Central memory CD8-positive, alpha-beta T cell (primary cell): ENCODE results near the gene NDUFAF5.
"Not testable (repeated sequence)": the region's sequence is repeated elsewhere in the genome, so short reads cannot be mapped to it uniquely, and the experiment has no call there.

Experiments
- ATAC-seq: fragments of 150-1000 bp; cut with Tn5 transposase; replicated peaks from 2 replicates; pipeline ENCODE4 v1.10.0; 2022; ENCODE audit warnings: mild to moderate bottlenecking, moderate FRiP score, moderate number of reproducible peaks; ENCODE audit not compliant: poor library complexity, severe bottlenecking; ENCODE audit errors: extremely low read depth
- DNase-seq, 2 donors: peaks; one replicate each; pipeline ENCODE4 v3.0.0; 2021; ENCODE audit warnings: low spot score in 2 of 2
- H3K27ac Mint-ChIP-seq: one replicate; pipeline ENCODE4 v1.8.0; 2022; ENCODE audit warnings: low read depth, mild to moderate bottlenecking, moderate library complexity, mixed read lengths
- H3K27me3 Mint-ChIP-seq: one replicate; pipeline ENCODE4 v1.8.0; 2022; ENCODE audit warnings: mixed read lengths
- H3K36me3 Mint-ChIP-seq: one replicate; pipeline ENCODE4 v1.8.0; 2022; ENCODE audit warnings: mild to moderate bottlenecking, moderate library complexity, mixed read lengths; ENCODE audit not compliant: insufficient read depth
- H3K4me1 Mint-ChIP-seq: one replicate; pipeline ENCODE4 v1.8.0; 2022; ENCODE audit warnings: mixed read lengths
- H3K4me3 Mint-ChIP-seq: one replicate; pipeline ENCODE4 v1.8.0; 2022; ENCODE audit warnings: mild to moderate bottlenecking, moderate library complexity, mixed read lengths
- H3K9me3 Mint-ChIP-seq: one replicate; pipeline ENCODE4 v1.8.0; 2022; ENCODE audit warnings: mixed read lengths

Gene NDUFAF5

GRCh38 chr20:13784893-13785715 is at the start of gene NDUFAF5, which contains the start of gene ESF1:
NDUFAF5 (plus strand) TSS chr20:13785028; CDS start chr20:13785069, 41 bp downstream.
ESF1 (minus strand) TSS chr20:13784919; CDS start chr20:13783140, 1,779 bp downstream.
- Mint-ChIP-seq H3K36me3 (peaks cover 41% of the 10 kb centered on the region), H3K4me1 (peaks cover 51% of the 10 kb centered on the region)
- ATAC-seq = peak; percentile 93

GRCh38 chr20:13735826-13736225 is 49.0 kb upstream of the NDUFAF5 start:
- no peaks in the 10 kb centered on the region for H3K4me1 Mint-ChIP-seq
- peaks cover 2% of the 10 kb centered on the region for H3K9me3 Mint-ChIP-seq
- H3K27ac Mint-ChIP-seq = no peak overlapping the region
- peaks cover 14% of the 10 kb centered on the region for H3K36me3 Mint-ChIP-seq
- H3K27me3 Mint-ChIP-seq = no peaks in the 10 kb centered on the region
- DNase-seq (no peak), ATAC-seq (no peak)
- no peak overlapping the region for H3K4me3 Mint-ChIP-seq

More at GRCh38 chr20:13784893-13785715, at the start of gene NDUFAF5, which contains the start of gene ESF1:
- Mint-ChIP-seq H3K27me3 (no peaks in the 10 kb centered on the region), H3K4me3 (peak within 1 kb of the TSS; percentile 87), H3K9me3 (no peaks in the 10 kb centered on the region), H3K27ac (peak within 1 kb of the TSS; percentile 91)
- peak; percentile 76 to 86 for DNase-seq

- Mint-ChIP-seq H3K9me3 (peaks cover 6% of the 10 kb centered on the region), H3K27ac (no peak overlapping the region), H3K4me3 (no peak overlapping the region), H3K27me3 (no peaks in the 10 kb centered on the region), H3K36me3 (peaks cover 12% of the 10 kb centered on the region), H3K4me1 (no peaks in the 10 kb centered on the region)
- ATAC-seq (no peak), DNase-seq (no peak)
Observed at GRCh38 chr20:13736436-13737191, 48.2 kb upstream of the NDUFAF5 start.

GRCh38 chr20:13738187-13738586 is 46.6 kb upstream of the NDUFAF5 start:
- not testable (repeated sequence) for H3K4me3 Mint-ChIP-seq, H3K27ac Mint-ChIP-seq, H3K4me1 Mint-ChIP-seq, DNase-seq, H3K27me3 Mint-ChIP-seq, ATAC-seq, H3K9me3 Mint-ChIP-seq
- H3K36me3 Mint-ChIP-seq = peaks cover 11% of the 10 kb centered on the region

GRCh38 chr20:13739731-13740649 is 44.8 kb upstream of the NDUFAF5 start:
- Mint-ChIP-seq H3K36me3 (peaks cover 10% of the 10 kb centered on the region), H3K9me3 (peaks cover 6% of the 10 kb centered on the region), H3K27me3 (no peaks in the 10 kb centered on the region), H3K4me1 (no peaks in the 10 kb centered on the region), H3K4me3 (no peak overlapping the region), H3K27ac (no peak overlapping the region)
- DNase-seq = no peak
- ATAC-seq = no peak

GRCh38 chr20:13741879-13742278 is 42.9 kb upstream of the NDUFAF5 start:
- ATAC-seq (no peak), DNase-seq (no peak)
- peaks cover 10% of the 10 kb centered on the region for H3K36me3 Mint-ChIP-seq
- no peak overlapping the region for H3K4me3 Mint-ChIP-seq
- H3K27ac Mint-ChIP-seq = no peak overlapping the region
- no peaks in the 10 kb centered on the region for H3K27me3 Mint-ChIP-seq
- H3K4me1 Mint-ChIP-seq = no peaks in the 10 kb centered on the region
- H3K9me3 Mint-ChIP-seq = peaks cover 6% of the 10 kb centered on the region

- H3K9me3 Mint-ChIP-seq = peaks cover 6% of the 10 kb centered on the region
- H3K4me1 Mint-ChIP-seq = no peaks in the 10 kb centered on the region
- no peaks in the 10 kb centered on the region for H3K27me3 Mint-ChIP-seq
- H3K4me3 Mint-ChIP-seq = no peak overlapping the region
- DNase-seq = no peak
- ATAC-seq = no peak
- peaks cover 13% of the 10 kb centered on the region for H3K36me3 Mint-ChIP-seq
- H3K27ac Mint-ChIP-seq = no peak overlapping the region
Observed at GRCh38 chr20:13744352-13744751, 40.5 kb upstream of the NDUFAF5 start.

GRCh38 chr20:13745784-13746183 is 39.0 kb upstream of the NDUFAF5 start:
- Mint-ChIP-seq H3K9me3 (peaks cover 4% of the 10 kb centered on the region), H3K27me3 (no peaks in the 10 kb centered on the region), H3K27ac (no peak overlapping the region), H3K36me3 (peaks cover 16% of the 10 kb centered on the region), H3K4me1 (no peaks in the 10 kb centered on the region), H3K4me3 (no peak overlapping the region)
- no peak for ATAC-seq
- DNase-seq = no peak

GRCh38 chr20:13749811-13750210 is 35.0 kb upstream of the NDUFAF5 start:
- H3K36me3 Mint-ChIP-seq = peaks cover 13% of the 10 kb centered on the region
- no peak overlapping the region for H3K4me3 Mint-ChIP-seq
- no peaks in the 10 kb centered on the region for H3K9me3 Mint-ChIP-seq
- ATAC-seq (no peak), DNase-seq (no peak)
- H3K4me1 Mint-ChIP-seq = no peaks in the 10 kb centered on the region
- H3K27ac Mint-ChIP-seq = no peak overlapping the region
- H3K27me3 Mint-ChIP-seq = no peaks in the 10 kb centered on the region

- no peaks in the 10 kb centered on the region for H3K4me1 Mint-ChIP-seq
- no peaks in the 10 kb centered on the region for H3K9me3 Mint-ChIP-seq
- no peak overlapping the region for H3K4me3 Mint-ChIP-seq
- DNase-seq = no peak
- no peak for ATAC-seq
- peaks cover 14% of the 10 kb centered on the region for H3K36me3 Mint-ChIP-seq
- H3K27me3 Mint-ChIP-seq = no peaks in the 10 kb centered on the region
- no peak overlapping the region for H3K27ac Mint-ChIP-seq
Observed at GRCh38 chr20:13753436-13754036, 31.3 kb upstream of the NDUFAF5 start.

- Mint-ChIP-seq H3K4me1 (no peaks in the 10 kb centered on the region), H3K36me3 (peaks cover 20% of the 10 kb centered on the region), H3K27me3 (no peaks in the 10 kb centered on the region), H3K4me3 (no peak overlapping the region), H3K27ac (no peak overlapping the region), H3K9me3 (no peaks in the 10 kb centered on the region)
- ATAC-seq = no peak
- no peak for DNase-seq
Observed at GRCh38 chr20:13755809-13756208, 29.0 kb upstream of the NDUFAF5 start.

- no peaks in the 10 kb centered on the region for H3K9me3 Mint-ChIP-seq
- H3K4me1 Mint-ChIP-seq = no peaks in the 10 kb centered on the region
- no peak for DNase-seq
- H3K36me3 Mint-ChIP-seq = peaks cover 17% of the 10 kb centered on the region
- no peak for ATAC-seq
- H3K27me3 Mint-ChIP-seq = no peaks in the 10 kb centered on the region
- H3K27ac Mint-ChIP-seq = no peak overlapping the region
- no peak overlapping the region for H3K4me3 Mint-ChIP-seq
Observed at GRCh38 chr20:13756551-13756950, 28.3 kb upstream of the NDUFAF5 start.
